SK-N-SH (cell line): ENCODE results near the gene UNC79. TPM values are rescaled to one million over a fixed set of nuclear protein-coding genes. Genes with fewer than 3 reads are reported as not detected.

ENCODE experiments used
- CTCF ChIA-PET: fragments of 300-600, 350-600 bp; formaldehyde crosslinking; extraction: SDS; loops from one replicate; lab custom pipeline; 2021; lab: Yijun Ruan, JAX
- POLR2A ChIA-PET: fragments of 350-600 bp; sonication (Branson Sonifier 250); formaldehyde crosslinking; extraction: SDS; loops from one replicate; lab custom pipeline; 2020; ENCODE audit warnings: antibody characterized with exemption, inconsistent platforms; lab: Yijun Ruan, JAX
- DNase-seq: peaks from one replicate; pipeline ENCODE4 v3.0.0; 2012
- H2AFZ ChIP-seq: fragments of 200-600 bp; sonication (generic); 2 replicates; pipeline ENCODE4 v1.8.1; 2016; ENCODE audit warnings: antibody characterized with exemption, mild to moderate bottlenecking, low read depth
- H3F3A ChIP-seq: fragments of 200-600 bp; sonication (generic); replicated peaks from 2 replicates; pipeline ENCODE3; 2016; ENCODE audit warnings: antibody characterized with exemption, mild to moderate bottlenecking; ENCODE audit not compliant: insufficient read depth
- H3K27ac ChIP-seq, 2 experiments: fragments of 200-500 bp in 1 of 2; fragments of 200-600 bp in 1 of 2; sonication (Bioruptor generic) in 1 of 2; sonication (generic), shearing (Covaris generic) in 1 of 2; 2 replicates each; pipeline versions ENCODE4 v1.5.1 to v1.6.1; 2014 to 2016; ENCODE audit warnings: low read depth in 2 of 2, inconsistent platforms in 1 of 2, low read length in 1 of 2, mild to moderate bottlenecking in 1 of 2, mixed read lengths in 1 of 2
- H3K27me3 ChIP-seq: fragments of 200-600 bp; sonication (generic), shearing (Covaris generic); 2 replicates; pipeline ENCODE4 v1.6.1; 2016; ENCODE audit warnings: mixed run types; ENCODE audit not compliant: insufficient read depth
- H3K36me3 ChIP-seq, 2 experiments: fragments of 200-500 bp in 1 of 2; fragments of 200-600 bp in 1 of 2; sonication (Bioruptor generic) in 1 of 2; sonication (generic) in 1 of 2; replicated peaks in 1 of 2; 2 replicates each; pipeline versions ENCODE3 to v1.5.1; 2014 to 2016; ENCODE audit warnings: low read length in 1 of 2, mild to moderate bottlenecking in 1 of 2; ENCODE audit not compliant: insufficient read depth in 2 of 2, control insufficient read depth in 1 of 2
- H3K4me1 ChIP-seq, 2 experiments: fragments of 200-500 bp in 1 of 2; fragments of 200-600 bp in 1 of 2; sonication (Bioruptor generic) in 1 of 2; sonication (generic), shearing (Covaris generic) in 1 of 2; 2 replicates each; pipeline versions ENCODE4 v1.5.1 to v1.6.1; 2014 to 2016; ENCODE audit warnings: low read depth in 1 of 2, low read length in 1 of 2, mixed run types in 1 of 2; ENCODE audit not compliant: insufficient read depth in 2 of 2, control insufficient read depth in 1 of 2
- H3K4me2 ChIP-seq: fragments of 200-600 bp; sonication (generic), shearing (Covaris generic); 2 replicates; pipeline ENCODE4 v1.6.1; 2017; ENCODE audit warnings: mixed run types
- H3K4me3 ChIP-seq, 2 experiments: fragments of 200-500 bp in 1 of 2; fragments of 200-600 bp in 1 of 2; sonication (Bioruptor generic) in 1 of 2; sonication (generic), shearing (Covaris generic) in 1 of 2; 2 replicates each; pipeline versions ENCODE4 v1.5.1 to v1.8.1; 2014 to 2016; ENCODE audit warnings: low read depth in 2 of 2, inconsistent platforms in 1 of 2, low read length in 1 of 2, mild to moderate bottlenecking in 1 of 2, mixed read lengths in 1 of 2, moderate library complexity in 1 of 2
- H3K79me2 ChIP-seq: fragments of 200-600 bp; sonication (generic); 2 replicates; pipeline ENCODE4 v1.8.1; 2017; ENCODE audit warnings: mild to moderate bottlenecking; ENCODE audit not compliant: insufficient read depth
- H3K9ac ChIP-seq: fragments of 200-600 bp; sonication (generic); 2 replicates; pipeline ENCODE4 v1.6.1; 2017; ENCODE audit warnings: mixed run types
- H3K9me2 ChIP-seq: fragments of 200-600 bp; sonication (generic); 2 replicates; pipeline ENCODE4 v1.6.1; 2017; ENCODE audit warnings: mixed run types
- H3K9me3 ChIP-seq: fragments of 200-600 bp; sonication (generic); 2 replicates; pipeline ENCODE4 v1.6.1; 2017; ENCODE audit warnings: mixed run types, mild to moderate bottlenecking, moderate library complexity
- H4K20me1 ChIP-seq: fragments of 200-600 bp; sonication (generic); 2 replicates; pipeline ENCODE4 v1.6.1; 2017; ENCODE audit warnings: mild to moderate bottlenecking, mixed run types; ENCODE audit not compliant: insufficient read depth
- ELF1 ChIP-seq: IDR thresholded peaks from 2 replicates; pipeline ENCODE4 v1.4.0; 2012
- FOSL2 ChIP-seq: IDR thresholded peaks from 2 replicates; pipeline ENCODE4 v1.4.0; 2012; ENCODE audit warnings: low read depth, mild to moderate bottlenecking, moderate library complexity, borderline replicate concordance
- MEF2A ChIP-seq: IDR thresholded peaks from 2 replicates; pipeline ENCODE4 v1.4.0; 2012; ENCODE audit warnings: low read depth, borderline replicate concordance
- NRF1 ChIP-seq: IDR thresholded peaks from 2 replicates; pipeline ENCODE4 v1.6.1; 2012; ENCODE audit warnings: low read depth, mild to moderate bottlenecking, low read length
- RAD21 ChIP-seq: IDR thresholded peaks from 2 replicates; pipeline ENCODE4 v1.6.1; 2012; ENCODE audit warnings: mild to moderate bottlenecking, low read length
- RFX5 ChIP-seq: IDR thresholded peaks from 2 replicates; pipeline ENCODE4 v1.6.1; 2012; ENCODE audit warnings: mild to moderate bottlenecking, improper control_type of control experiment, low read length
- SMC3 ChIP-seq: IDR thresholded peaks from 2 replicates; pipeline ENCODE4 v1.6.1; 2012; ENCODE audit warnings: low read depth, low read length, improper control_type of control experiment
- TEAD4 ChIP-seq: IDR thresholded peaks from 2 replicates; pipeline ENCODE4 v1.4.0; 2012; ENCODE audit warnings: mild to moderate bottlenecking, borderline replicate concordance; ENCODE audit not compliant: insufficient read depth
- USF2 ChIP-seq: fragments of 150-350 bp; IDR thresholded peaks from 2 replicates; pipeline ENCODE4 v1.6.1; 2017; ENCODE audit warnings: antibody characterized with exemption, low read length, low read depth, borderline replicate concordance
- YY1 ChIP-seq: IDR thresholded peaks from 2 replicates; pipeline ENCODE4 v1.4.0; 2012; ENCODE audit warnings: low read depth, mild to moderate bottlenecking
- WGBS: methylation state at CpG from one replicate; pipeline ENCODE4 v1.1.6; 2017; ENCODE audit warnings: low lambda C conversion rate; 5-methylcytosine and 5-hydroxymethylcytosine counted together
- polyA plus RNA-seq, 3 experiments: library from polyadenylated mRNA; depleted of rRNA; stranded (reverse); fragments of >200 nt; gene quantifications; 2 replicates each; pipeline ENCODE4 v1.2.3, GENCODE V29; 2012
- TF ChIP-seq, protein P1 (sequence below): IDR thresholded peaks from 2 replicates; pipeline ENCODE4 v1.6.1; 2012; ENCODE audit warnings: mild to moderate bottlenecking, low read depth, low read length, moderate library complexity

Gene UNC79
- polyA plus RNA-seq, 1 of the 3 experiments (the other 2 are of a cell fraction), result 0.10 TPM

DNA sequence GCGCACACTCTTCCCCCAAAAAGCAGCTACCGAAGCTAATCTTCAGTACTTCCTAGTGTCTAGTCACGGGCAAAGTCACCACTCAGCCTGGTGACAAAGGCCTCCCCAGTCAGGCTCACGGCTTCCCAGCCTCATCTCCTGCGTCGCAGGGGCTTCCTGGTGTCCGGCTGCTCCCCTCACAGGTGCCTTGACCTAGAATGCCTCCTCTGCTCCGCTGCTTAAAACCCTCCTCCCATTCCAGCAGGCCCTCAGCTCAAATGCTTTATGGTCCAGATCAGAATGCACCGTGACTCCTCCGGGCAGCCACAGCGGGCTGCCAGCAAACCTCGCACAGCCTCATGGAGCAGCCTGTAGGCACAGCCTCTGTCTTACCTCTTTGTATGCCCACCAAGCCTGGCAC, 304.5 kb downstream of the UNC79 start (continued):
- TF ChIP-seq, protein P1, sequence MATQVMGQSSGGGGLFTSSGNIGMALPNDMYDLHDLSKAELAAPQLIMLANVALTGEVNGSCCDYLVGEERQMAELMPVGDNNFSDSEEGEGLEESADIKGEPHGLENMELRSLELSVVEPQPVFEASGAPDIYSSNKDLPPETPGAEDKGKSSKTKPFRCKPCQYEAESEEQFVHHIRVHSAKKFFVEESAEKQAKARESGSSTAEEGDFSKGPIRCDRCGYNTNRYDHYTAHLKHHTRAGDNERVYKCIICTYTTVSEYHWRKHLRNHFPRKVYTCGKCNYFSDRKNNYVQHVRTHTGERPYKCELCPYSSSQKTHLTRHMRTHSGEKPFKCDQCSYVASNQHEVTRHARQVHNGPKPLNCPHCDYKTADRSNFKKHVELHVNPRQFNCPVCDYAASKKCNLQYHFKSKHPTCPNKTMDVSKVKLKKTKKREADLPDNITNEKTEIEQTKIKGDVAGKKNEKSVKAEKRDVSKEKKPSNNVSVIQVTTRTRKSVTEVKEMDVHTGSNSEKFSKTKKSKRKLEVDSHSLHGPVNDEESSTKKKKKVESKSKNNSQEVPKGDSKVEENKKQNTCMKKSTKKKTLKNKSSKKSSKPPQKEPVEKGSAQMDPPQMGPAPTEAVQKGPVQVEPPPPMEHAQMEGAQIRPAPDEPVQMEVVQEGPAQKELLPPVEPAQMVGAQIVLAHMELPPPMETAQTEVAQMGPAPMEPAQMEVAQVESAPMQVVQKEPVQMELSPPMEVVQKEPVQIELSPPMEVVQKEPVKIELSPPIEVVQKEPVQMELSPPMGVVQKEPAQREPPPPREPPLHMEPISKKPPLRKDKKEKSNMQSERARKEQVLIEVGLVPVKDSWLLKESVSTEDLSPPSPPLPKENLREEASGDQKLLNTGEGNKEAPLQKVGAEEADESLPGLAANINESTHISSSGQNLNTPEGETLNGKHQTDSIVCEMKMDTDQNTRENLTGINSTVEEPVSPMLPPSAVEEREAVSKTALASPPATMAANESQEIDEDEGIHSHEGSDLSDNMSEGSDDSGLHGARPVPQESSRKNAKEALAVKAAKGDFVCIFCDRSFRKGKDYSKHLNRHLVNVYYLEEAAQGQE, result no peak
- TF ChIP-seq SMC3 (no peak), USF2 (no peak), TEAD4 (no peak), RAD21 (no peak), ELF1 (no peak), RFX5 (no peak), MEF2A (no peak)

GRCh38 chr14:93736378-93737014, 305.8 kb downstream of the UNC79 start:
- Histone ChIP-seq H3K9me3 (no peaks in the 10 kb centered on the region), H3K27me3 (no peaks in the 10 kb centered on the region), H3K4me2 (no peak overlapping the region), H3K79me2 (no peaks in the 10 kb centered on the region), H4K20me1 (no peaks in the 10 kb centered on the region), H3K36me3 (no peaks in the 10 kb centered on the region), H3F3A (no peaks in the 10 kb centered on the region), H3K4me1 (peaks cover 0 to 39% of the 10 kb centered on the region in 2 experiments; a peak in 2 of 4 replicates), H3K27ac (no peak overlapping the region), H3K4me3 (no peak overlapping the region), H3K9me2 (no peaks in the 10 kb centered on the region), H2AFZ (no peak overlapping the region), H3K9ac (no peak overlapping the region)
- WGBS, result 42% methylated on average over 10 of the region's 10 CpGs
- DNase-seq, result no peak
- ChIA-PET POLR2A (no interaction called here), CTCF (interaction anchor here (0.6 to 1.9 kb wide), 2 partner anchors 81 to 168 kb away, joined by 4 to 5 read pairs; no protein-coding TSS in a partner anchor)
- no peak for TF ChIP-seq ELF1
- no peak for TF ChIP-seq YY1
- no peak for TF ChIP-seq FOSL2
- no peak for TF ChIP-seq NRF1
- no peak for TF ChIP-seq MEF2A
